SIG-M5 treated with dmso at 0.1 percent for 504 hours (cell line): ENCODE measurements around the gene TPRKB.
"Not testable (repeated sequence)": the region's sequence is repeated elsewhere in the genome, so short reads cannot be mapped to it uniquely, and the experiment has no call there.

ENCODE experiments used
- DNase-seq: peaks from one replicate; lab custom pipeline; 2025; ENCODE audit not compliant: unreplicated experiment; lab: John Stamatoyannopoulos, UW

Gene TPRKB

DNA sequence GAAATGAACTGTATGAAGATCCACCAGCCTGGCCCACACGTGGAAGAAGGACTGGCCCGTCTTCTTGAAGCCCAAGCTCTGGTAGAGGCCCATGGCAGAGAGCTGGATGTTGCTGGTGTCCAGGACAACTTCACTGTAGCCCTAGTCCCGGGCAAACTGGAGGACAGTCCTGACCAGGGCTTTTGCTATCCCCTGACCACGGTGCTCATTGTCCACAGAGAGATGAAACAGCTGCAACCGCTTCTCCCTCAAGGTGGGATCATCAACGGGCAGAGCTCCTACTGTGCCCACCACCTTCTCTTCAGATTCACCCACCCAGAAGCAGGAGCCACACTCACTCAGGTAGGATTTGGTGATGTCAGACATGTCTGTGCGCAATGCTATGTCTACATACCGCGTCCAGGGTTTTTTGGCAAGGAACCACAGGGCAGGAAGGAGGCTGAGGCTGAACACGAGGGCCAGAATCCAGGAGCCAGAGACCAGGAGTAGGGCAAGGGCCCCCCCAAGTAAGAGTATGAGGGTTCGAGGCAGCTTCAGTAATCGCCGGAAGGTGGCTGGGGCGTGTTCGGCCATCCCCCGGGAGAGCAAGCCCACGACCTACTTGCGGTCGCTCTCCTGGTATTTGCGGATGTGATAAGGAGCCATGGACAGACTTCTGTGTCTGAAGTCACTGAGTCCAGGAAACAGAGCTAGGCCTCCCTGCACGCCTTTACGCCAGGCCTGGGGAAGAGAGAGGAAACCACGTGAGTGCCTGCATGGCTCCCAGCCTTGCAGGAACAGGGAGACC is 36.3 kb downstream of the TPRKB start:
- no peak for DNase-seq

DNA sequence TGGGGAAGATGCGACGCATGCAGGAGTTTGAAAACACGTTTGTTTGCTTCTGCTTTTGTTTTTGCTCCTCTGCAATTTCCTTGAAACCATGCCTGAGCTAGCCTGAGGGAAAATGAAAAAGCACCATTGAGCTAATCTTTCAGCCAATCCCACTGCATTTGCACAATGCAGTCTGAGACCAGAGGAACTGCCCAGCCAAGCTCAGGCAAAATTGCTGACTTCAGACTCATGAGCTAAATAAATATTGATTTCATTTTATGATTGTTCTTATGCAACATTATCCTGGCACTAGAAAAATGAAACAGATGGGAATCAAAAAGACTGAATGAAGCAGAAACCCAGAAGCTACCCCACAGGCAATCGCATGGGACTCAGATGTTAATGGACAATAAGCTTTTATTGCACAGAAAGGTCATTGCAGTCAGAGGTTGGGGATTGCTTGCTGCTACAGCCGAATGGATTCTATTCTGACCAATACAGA is 37.0 kb downstream of the TPRKB start:
- DNase-seq = peak; percentile 21

DNA sequence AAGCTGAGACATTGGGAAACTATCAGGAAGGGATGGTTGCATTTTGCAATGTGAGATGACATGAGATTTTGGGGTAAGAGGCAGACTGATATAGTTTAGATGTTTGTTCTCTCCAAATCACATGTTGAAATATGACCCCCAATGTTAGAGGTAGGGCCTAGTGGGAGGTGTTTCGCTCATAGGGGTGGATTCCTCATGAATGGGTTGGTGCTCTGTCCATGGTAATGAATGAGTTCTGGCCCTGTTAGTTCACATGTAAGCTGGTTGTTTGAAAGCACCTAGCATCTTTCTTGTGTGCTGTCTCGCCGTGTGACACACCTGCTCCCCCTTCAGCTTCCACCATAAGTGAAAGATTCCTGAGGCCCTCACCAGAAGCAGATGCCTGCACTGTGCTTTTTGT is 37.7 kb downstream of the TPRKB start:
- no peak for DNase-seq

DNA sequence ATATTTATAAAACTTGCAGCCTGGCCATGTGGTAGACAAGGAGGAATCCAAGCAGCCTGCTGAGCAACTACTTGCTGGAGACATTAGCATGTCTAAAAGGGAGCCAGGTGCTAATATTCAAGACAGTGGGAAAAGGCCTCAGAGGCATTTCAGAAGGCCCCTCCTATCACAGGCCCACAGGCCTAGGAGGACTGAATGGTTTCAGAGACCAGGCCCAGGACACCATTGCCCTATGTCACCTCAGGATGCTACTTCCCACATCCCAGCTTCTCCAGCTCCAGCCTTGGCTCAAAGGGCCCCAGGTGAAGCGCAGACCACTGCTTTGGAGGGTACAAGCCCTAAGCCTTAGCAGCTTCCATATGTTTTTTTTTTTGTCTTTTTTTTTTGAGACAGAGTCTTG is 39.0 kb downstream of the TPRKB start:
- DNase-seq = no peak

DNA sequence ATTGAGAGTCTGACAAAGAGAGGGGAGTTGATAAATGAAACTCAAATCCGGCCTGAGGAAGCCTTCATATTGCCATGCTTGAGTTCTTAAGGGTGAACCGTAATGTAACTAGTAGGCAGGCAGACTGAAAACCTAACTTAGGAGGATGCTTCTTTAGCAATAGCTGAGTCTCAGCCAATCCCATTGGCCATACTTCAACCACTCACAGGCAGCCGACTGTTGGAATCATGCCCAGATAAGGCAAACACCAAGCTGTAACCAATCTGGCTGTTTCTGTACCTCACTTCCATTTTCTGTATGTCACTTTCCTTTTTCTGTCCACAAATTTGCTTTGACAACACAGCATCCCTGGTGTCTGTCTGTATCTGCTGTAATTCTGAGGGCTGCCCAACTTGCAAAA is 39.5 kb downstream of the TPRKB start:
- DNase-seq = no peak

DNA sequence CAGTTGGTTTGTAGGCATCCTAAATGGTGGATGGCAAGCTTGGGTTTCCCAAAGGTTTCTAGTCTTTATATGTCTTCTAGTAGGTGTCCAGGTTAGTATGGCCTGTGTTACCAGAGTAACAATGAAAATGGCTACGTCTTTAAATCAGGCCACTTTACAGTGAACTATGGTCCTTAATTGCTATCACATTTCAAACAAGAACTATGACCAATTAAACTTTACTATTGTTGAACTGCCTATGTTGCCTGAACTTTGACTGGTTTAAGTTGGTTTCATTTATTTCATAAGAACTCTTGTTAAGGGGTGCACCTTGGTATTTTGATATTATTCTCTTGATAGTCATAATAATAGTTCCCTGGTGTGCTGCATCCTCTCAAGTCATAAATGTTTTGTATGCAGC is 40.2 kb downstream of the TPRKB start:
- DNase-seq = not testable (repeated sequence)

DNA sequence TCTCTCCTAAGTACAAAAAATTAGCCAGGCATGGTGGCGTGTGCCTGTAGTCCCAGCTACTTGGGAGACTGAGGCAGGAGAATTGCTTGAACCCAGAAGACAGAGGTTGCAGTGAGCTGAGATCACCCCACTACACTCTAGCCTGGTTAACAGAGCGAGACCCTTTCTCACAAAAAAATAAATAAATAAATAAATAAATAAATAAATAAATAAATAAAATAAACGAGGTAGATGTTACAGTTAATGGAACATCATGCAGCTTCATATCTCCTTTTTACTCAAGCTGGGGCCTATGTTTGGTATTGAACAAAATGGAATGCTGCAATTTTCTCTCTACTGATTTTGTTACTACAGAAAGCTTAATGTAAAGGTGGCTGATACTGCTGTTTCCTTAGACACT is 40.6 kb downstream of the TPRKB start:
- DNase-seq = not testable (repeated sequence)

DNA sequence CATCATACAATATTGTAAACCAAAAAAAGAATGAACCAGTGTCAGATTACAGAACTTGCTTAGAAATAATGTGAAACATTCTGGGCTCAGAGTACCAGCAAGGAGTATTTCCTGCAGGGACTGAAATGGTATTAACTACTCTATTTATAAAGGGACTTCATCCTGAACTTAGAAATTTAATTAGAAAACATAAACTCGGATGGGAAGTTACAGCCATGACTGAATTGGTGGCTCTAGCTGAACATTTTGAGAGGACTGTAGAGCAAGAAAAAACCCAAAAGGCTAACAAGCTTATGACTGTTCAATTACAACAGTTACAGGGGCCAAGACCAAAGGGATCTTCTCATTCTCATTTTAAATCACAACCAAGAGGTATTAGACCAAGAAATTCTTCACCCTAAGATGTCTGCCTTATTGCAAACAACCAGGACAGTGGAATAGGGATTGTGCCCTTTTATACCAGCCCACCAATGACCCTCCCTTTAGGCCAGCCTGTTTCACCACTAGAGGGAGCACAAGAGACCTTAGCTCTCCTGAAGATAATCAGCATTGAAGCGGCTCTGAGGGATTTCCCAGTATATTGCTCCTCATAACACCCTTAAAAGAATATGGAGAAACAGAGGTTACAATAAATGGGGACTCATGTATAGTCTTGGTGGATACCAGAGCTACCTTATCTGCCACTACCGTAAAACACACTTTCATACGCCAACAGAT is 46.6 kb downstream of the TPRKB start:
- peak; percentile 20 for DNase-seq

DNA sequence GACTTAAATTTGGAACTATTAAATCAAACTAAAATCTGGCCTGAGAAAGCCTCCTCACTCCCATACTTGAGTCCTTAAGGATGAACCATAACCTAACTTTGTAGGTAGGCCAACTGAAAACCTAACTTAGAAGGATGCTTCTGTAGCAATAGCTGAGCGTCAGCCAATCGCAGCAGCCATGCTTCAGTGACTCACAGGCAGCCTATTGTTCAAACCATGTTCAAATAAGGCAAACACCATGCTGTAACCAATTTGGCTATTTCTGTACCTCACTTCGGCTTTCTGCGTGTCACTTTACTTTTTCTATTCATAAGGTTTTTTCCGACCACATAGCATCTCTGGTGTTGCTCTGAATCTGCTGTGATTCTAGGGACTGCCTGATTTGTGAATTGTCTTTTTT is 48.7 kb downstream of the TPRKB start:
- not testable (repeated sequence) for DNase-seq

DNA sequence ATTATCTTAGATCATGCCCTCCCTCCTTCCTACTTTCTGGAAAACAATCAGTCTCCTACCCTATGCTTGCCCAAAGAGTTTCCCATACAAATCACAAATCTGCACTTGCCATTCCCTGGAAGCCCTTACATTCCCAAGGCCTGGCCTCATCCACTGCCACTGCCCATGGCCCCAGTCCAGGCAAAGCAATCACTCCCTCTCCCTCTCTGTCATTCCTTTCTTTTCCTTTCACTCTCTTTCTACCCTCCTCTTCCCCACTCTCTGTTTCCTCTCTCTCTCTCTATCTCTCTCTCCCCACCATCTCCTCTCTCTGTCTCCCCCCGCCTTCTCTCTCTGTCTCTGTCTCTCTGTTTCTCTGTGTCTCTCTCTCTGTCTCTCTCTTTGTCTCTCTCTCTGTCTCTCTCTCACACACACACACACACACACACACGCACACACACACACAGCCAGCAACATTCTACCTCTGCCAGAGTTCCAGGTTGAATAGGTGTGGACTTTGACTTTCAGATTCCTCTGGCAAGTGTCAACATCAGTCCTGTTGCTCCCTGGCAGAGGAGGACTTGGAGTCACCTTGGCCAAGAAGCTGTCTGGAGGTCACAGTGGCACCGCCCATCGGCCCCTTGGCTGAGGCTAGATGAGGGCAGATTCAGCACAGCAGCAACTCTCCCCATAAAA is 51.2 kb downstream of the TPRKB start:
- no peak for DNase-seq

DNA sequence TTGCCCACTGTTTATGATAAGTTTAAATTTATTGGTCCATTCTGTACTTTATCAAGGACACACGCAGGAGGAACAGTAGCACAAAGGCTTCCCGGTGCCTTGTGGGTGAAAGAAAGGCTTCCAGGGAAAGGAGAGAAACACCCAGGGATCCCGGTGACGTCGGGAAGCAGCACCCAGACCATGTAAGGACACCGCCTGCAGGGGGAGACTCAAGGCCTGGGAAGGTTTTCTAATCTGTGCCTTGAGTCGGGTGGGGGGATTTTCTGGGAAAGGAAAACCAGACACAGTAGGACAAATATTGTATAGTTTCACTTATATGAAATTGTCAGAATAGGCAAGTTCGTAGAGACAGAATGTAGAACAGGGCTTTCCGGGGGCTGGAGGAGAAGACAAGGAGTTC is 52.2 kb downstream of the TPRKB start:
- not testable (repeated sequence) for DNase-seq

DNA sequence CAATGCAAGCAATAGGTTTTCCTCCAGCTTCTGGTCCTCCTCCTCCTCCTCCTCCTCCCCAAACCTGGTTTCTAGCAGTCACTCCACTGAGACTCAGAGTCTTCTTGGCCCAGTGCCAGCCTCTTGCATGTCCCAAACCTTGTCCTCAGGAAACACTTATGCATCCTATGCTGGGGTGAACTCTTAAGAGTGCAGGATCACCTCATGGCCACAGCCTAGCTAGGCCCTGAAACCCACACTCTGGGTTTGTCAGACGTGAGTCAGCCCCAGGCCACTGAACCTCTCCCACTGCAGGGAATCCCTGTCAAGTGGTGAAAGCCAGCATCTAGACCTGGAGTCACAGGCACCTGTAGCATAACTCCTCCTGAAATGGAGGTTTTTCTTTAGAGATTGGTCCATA is 52.8 kb downstream of the TPRKB start:
- not testable (repeated sequence) for DNase-seq

DNA sequence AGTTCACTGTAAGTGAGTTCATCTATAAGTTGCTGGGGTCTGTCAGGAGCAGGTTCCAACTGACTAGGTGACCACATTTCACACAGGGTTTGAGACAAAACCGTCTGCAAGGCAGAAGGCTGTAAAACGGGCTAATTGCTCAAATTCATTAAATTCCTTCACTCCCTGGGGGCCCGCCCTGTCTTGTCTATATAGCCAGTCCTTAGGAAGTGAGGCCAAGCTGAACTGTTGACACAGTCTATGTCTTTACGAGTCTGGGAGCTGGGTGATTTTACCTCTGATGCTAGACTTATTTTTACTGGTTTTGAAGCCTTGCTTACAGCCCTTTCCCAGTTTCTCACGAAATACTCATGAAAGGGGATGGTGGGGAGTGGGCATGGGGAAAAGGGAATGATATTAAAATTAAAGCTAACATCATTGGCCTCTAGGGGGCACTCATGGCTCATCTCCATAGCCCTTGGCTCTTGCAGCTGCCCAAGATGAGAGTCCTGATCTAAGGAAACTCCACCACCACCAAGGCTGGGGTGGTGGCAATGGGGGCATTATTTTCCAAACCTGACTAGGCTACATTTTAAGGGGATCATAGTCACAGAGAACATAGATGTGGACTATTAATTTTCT is 57.1 kb downstream of the TPRKB start:
- peak; percentile 12 for DNase-seq
